Ovary (tissue), 3 donors: ENCODE results near the gene RAB10.

Source experiments
- POLR2A ChIP-seq: fragments of 450-650 bp; IDR thresholded peaks from one replicate; pipeline ENCODE4 v1.6.1; 2017; ENCODE audit warnings: antibody characterized with exemption, mild to moderate bottlenecking, moderate library complexity
- TF ChIP-seq, protein P1 (sequence below), 3 donors: fragments of 450-650 bp in 2 of 3; fragments of 200-600 bp in 1 of 3; IDR thresholded peaks; one replicate each; pipeline versions ENCODE4 v1.5.1 to v1.8.0; 2016 to 2022; ENCODE audit warnings: antibody characterized with exemption in 3 of 3, mild to moderate bottlenecking in 1 of 3
- donor health status: DM: no; HTN: no; CAD: no.

DNA sequence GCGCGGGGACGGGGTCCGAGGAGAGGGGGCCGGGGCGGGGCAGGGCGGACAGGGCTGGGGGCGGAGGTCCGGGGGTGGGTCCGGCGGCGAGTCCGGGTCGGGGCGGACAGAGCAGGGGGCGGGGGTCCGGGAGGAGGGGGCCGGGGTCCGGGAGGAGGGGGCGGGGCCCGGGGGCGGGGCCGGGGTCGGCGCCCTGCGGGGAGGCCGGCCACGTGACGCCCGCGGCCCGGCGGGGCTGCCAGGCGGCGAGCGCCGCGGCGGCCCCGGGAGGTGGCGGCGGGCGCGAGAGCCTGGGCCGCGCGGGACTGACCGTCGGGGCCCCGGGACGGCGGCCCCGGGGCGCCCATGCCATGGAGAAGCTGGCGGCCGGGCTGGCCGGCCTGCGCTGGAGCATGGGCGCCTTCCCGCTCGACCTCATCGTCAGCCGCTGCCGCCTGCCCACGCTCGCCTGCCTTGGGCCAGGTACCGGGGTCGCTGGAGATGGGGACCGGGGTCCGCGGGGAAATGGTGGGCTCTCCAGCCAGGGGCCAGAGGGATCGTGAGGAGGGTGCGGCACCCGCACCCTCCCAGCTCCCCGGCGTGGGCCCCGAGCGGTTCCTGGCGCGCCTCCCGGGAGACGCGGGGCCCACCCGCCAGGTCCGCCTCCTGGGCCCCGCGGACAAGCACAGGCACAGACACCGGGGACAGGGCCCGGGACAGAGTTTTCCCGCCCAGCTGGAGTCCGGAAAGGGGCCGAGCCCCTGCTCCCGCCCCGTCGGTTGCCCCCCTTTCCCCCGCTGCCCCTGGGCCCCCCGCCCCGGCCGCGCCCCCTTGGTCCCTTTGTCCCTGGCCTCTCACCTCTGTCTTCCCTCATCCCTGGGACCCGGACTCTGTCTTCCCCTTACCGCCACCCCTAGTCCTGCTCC is 139.2 kb downstream of the RAB10 start, which contains the start of gene GAREM2:
- TF ChIP-seq, protein P1, sequence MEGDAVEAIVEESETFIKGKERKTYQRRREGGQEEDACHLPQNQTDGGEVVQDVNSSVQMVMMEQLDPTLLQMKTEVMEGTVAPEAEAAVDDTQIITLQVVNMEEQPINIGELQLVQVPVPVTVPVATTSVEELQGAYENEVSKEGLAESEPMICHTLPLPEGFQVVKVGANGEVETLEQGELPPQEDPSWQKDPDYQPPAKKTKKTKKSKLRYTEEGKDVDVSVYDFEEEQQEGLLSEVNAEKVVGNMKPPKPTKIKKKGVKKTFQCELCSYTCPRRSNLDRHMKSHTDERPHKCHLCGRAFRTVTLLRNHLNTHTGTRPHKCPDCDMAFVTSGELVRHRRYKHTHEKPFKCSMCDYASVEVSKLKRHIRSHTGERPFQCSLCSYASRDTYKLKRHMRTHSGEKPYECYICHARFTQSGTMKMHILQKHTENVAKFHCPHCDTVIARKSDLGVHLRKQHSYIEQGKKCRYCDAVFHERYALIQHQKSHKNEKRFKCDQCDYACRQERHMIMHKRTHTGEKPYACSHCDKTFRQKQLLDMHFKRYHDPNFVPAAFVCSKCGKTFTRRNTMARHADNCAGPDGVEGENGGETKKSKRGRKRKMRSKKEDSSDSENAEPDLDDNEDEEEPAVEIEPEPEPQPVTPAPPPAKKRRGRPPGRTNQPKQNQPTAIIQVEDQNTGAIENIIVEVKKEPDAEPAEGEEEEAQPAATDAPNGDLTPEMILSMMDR (IDR thresholded peaks at IDR 0.05) = no peak
- no peak for TF ChIP-seq POLR2A
